Liver (tissue), 9 donors: ENCODE data around the gene IDH3A. TPM values are rescaled to one million over a fixed set of nuclear protein-coding genes. Genes with fewer than 3 reads are reported as not detected.
A peak's percentile ranks its signal among the peaks of the same experiment; 100 is the strongest.

Experiments used
- DNase-seq: peaks from one replicate; pipeline ENCODE4 v3.0.0-alpha.2; 2017; ENCODE audit warnings: low spot score
- H3K27ac ChIP-seq, 2 donors: one replicate each; pipeline ENCODE4 v1.7.0; 2013; ENCODE audit warnings: inconsistent platforms in 2 of 2, low read length in 2 of 2, control low read depth in 1 of 2, low read depth in 1 of 2, mild to moderate bottlenecking in 1 of 2
- H3K27me3 ChIP-seq, 4 donors: one replicate each; pipeline versions ENCODE4 v1.6.1 to v1.7.0; 2013; ENCODE audit warnings: low read length in 3 of 4, inconsistent platforms in 1 of 4, mild to moderate bottlenecking in 1 of 4, moderate library complexity in 1 of 4; ENCODE audit not compliant: control insufficient read depth in 4 of 4, insufficient read depth in 4 of 4
- H3K36me3 ChIP-seq, 4 donors: one replicate each; pipeline versions ENCODE4 v1.6.1 to v1.7.0; 2013; ENCODE audit warnings: low read length in 3 of 4, mild to moderate bottlenecking in 3 of 4, low read depth in 1 of 4, moderate library complexity in 1 of 4; ENCODE audit not compliant: control insufficient read depth in 4 of 4, insufficient read depth in 3 of 4
- H3K4me1 ChIP-seq, 4 donors: one replicate each; pipeline versions ENCODE4 v1.6.1 to v1.7.0; 2013; ENCODE audit warnings: low read length in 3 of 4, mild to moderate bottlenecking in 3 of 4, moderate library complexity in 1 of 4; ENCODE audit not compliant: control insufficient read depth in 4 of 4, insufficient read depth in 4 of 4
- H3K4me3 ChIP-seq, 3 donors: one replicate each; pipeline versions ENCODE4 v1.6.1 to v1.7.0; 2013; ENCODE audit warnings: low read length in 3 of 3, control low read depth in 1 of 3, low read depth in 1 of 3, mild to moderate bottlenecking in 1 of 3
- H3K9ac ChIP-seq, 2 donors: one replicate each; pipeline ENCODE4 v1.7.0; 2013; ENCODE audit warnings: low read length in 2 of 2, mild to moderate bottlenecking in 2 of 2, moderate library complexity in 2 of 2, control low read depth in 1 of 2, low read depth in 1 of 2
- H3K9me3 ChIP-seq, 4 donors: one replicate each; pipeline versions ENCODE4 v1.6.1 to v1.7.0; 2013; ENCODE audit warnings: low read length in 3 of 4; ENCODE audit not compliant: control insufficient read depth in 4 of 4
- EGR1 ChIP-seq, 2 donors: IDR thresholded peaks; 2 replicates each; pipeline ENCODE4 v1.6.1; 2016 to 2018; ENCODE audit warnings: antibody characterized with exemption in 2 of 2, low read depth in 2 of 2
- FOXA1 ChIP-seq: IDR thresholded peaks from 2 replicates; pipeline ENCODE4 v1.6.1; 2016; ENCODE audit warnings: antibody characterized with exemption
- FOXA2 ChIP-seq: IDR thresholded peaks from 2 replicates; pipeline ENCODE4 v1.6.1; 2016; ENCODE audit warnings: antibody characterized with exemption
- GABPA ChIP-seq, 2 donors: IDR thresholded peaks in 1 of 2; conservative IDR thresholded peaks in 1 of 2; 2 replicates each; pipeline ENCODE4 v1.6.1; 2016; ENCODE audit warnings: antibody characterized with exemption in 2 of 2, mild to moderate bottlenecking in 1 of 2, moderate library complexity in 1 of 2
- HNF4A ChIP-seq, 2 donors: conservative IDR thresholded peaks; 2 replicates each; pipeline ENCODE4 v1.6.1; 2016; ENCODE audit warnings: antibody characterized with exemption in 2 of 2, mild to moderate bottlenecking in 2 of 2
- HNF4G ChIP-seq: IDR thresholded peaks from 2 replicates; pipeline ENCODE4 v1.6.1; 2016; ENCODE audit warnings: antibody characterized with exemption
- JUND ChIP-seq, 2 donors: IDR thresholded peaks; 2 replicates each; pipeline ENCODE4 v1.6.1; 2016; ENCODE audit warnings: antibody characterized with exemption in 2 of 2
- RAD21 ChIP-seq, 2 donors: IDR thresholded peaks; 2 replicates each; pipeline ENCODE4 v1.6.1; 2016; ENCODE audit warnings: antibody characterized with exemption in 2 of 2, mild to moderate bottlenecking in 2 of 2
- SP1 ChIP-seq: IDR thresholded peaks from 2 replicates; pipeline ENCODE4 v1.6.1; 2018; ENCODE audit warnings: antibody characterized with exemption, mild to moderate bottlenecking
- TAF1 ChIP-seq: conservative IDR thresholded peaks from 2 replicates; pipeline ENCODE4 v1.6.1; 2016; ENCODE audit warnings: antibody characterized with exemption, mild to moderate bottlenecking
- WGBS: extraction: QIAGEN DNeasy Blood & Tissue Kit; methylation state at CpG from one replicate; pipeline ENCODE4 v1.1.7; 2013; 5-methylcytosine and 5-hydroxymethylcytosine counted together
- polyA plus RNA-seq, 2 donors: library from polyadenylated mRNA; stranded (reverse) in 1 of 2; unstranded in 1 of 2; fragments of 200-250 nt in 1 of 2; fragments of >200 nt in 1 of 2; fragmentation: Nextera tagmentation in 1 of 2; extraction: Ambion mirVana in 1 of 2; gene quantifications; one replicate each; pipeline versions ENCODE4 v1.2.1 to v1.2.3, GENCODE V29; 2013 to 2015
- total RNA-seq, 2 donors: library from RNA; depleted of rRNA; stranded (reverse); fragments of >200 nt; gene quantifications; one replicate each; pipeline ENCODE4 v1.2.3, GENCODE V29; 2014
- TF ChIP-seq, protein P1 (sequence below): IDR thresholded peaks from 2 replicates; pipeline ENCODE4 v1.6.1; 2016; ENCODE audit warnings: antibody characterized with exemption, mild to moderate bottlenecking
- TF ChIP-seq, protein P2 (sequence below): IDR thresholded peaks from 2 replicates; pipeline ENCODE4 v1.6.1; 2016; ENCODE audit warnings: antibody characterized with exemption
- TF ChIP-seq, protein P3 (sequence below): fragments of 150-350 bp; IDR thresholded peaks from 2 replicates; pipeline ENCODE4 v1.5.1; 2017; ENCODE audit warnings: improper control_type of control experiment, low read depth, low read length; ENCODE audit not compliant: missing input control
- donor health status: healthy.
- donor health status: healthy.
- donor health status: healthy.
- donor health status: healthy.
- donor health status: healthy.

Gene IDH3A
- total and polyA plus RNA-seq, 4 donors, result 13.5 to 51.7 (median 24.0) TPM

DNA sequence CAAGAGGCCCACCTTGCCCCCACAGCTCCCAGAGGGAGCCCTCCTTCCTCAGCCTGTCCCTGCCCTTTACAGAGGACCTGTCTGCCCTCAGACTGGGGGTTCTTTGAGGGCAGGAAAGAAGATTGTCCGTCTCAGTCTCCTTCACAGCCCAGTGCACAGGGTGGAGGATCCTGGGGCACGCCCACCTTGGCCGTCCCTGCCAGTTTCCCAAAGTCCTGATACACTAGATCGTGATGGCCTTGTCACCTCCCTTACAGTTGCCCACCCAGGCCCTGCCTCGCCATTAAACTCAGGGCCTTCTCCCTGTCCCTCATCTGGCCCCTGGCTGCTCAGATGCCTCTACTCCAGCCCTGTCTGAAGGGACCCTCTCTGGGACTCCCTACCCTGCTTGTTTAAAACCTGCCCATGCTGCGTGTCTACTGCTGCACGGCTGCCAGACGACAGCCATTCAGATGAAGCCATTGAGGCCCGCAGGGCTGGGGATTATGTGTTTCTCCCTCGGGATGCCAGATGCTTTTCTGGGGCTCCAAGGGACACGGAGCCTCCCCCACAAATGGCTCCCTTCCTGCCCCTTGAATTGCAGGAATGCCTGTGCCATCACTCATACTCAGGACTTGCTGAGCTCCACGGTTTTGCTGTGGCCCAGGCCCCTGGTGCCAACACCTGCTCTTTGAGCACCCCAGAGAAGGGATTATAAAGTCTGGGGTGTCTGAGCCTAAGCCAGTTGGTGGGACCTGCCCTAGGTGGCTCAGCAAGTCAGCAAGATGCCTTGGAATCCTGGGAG lies 57.4 kb downstream of the IDH3A start:
- TF ChIP-seq, protein P1, sequence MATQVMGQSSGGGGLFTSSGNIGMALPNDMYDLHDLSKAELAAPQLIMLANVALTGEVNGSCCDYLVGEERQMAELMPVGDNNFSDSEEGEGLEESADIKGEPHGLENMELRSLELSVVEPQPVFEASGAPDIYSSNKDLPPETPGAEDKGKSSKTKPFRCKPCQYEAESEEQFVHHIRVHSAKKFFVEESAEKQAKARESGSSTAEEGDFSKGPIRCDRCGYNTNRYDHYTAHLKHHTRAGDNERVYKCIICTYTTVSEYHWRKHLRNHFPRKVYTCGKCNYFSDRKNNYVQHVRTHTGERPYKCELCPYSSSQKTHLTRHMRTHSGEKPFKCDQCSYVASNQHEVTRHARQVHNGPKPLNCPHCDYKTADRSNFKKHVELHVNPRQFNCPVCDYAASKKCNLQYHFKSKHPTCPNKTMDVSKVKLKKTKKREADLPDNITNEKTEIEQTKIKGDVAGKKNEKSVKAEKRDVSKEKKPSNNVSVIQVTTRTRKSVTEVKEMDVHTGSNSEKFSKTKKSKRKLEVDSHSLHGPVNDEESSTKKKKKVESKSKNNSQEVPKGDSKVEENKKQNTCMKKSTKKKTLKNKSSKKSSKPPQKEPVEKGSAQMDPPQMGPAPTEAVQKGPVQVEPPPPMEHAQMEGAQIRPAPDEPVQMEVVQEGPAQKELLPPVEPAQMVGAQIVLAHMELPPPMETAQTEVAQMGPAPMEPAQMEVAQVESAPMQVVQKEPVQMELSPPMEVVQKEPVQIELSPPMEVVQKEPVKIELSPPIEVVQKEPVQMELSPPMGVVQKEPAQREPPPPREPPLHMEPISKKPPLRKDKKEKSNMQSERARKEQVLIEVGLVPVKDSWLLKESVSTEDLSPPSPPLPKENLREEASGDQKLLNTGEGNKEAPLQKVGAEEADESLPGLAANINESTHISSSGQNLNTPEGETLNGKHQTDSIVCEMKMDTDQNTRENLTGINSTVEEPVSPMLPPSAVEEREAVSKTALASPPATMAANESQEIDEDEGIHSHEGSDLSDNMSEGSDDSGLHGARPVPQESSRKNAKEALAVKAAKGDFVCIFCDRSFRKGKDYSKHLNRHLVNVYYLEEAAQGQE, result no peak
- H3K36me3 ChIP-seq, result no peaks in the 10 kb centered on the region
- no peaks in the 10 kb centered on the region for H3K27me3 ChIP-seq
- H3K9me3 ChIP-seq, result no peaks in the 10 kb centered on the region
- H3K4me1 ChIP-seq, result peaks cover 0 to 10% (median 4%) of the 10 kb centered on the region in 4 donors
- DNase-seq, result peak; percentile 28
- 90% methylated on average over 12 of the region's 12 CpGs for WGBS
- H3K4me3 ChIP-seq, result no peak overlapping the region
- H3K27ac ChIP-seq, result no peak overlapping the region
- H3K9ac ChIP-seq, result no peak overlapping the region

DNA sequence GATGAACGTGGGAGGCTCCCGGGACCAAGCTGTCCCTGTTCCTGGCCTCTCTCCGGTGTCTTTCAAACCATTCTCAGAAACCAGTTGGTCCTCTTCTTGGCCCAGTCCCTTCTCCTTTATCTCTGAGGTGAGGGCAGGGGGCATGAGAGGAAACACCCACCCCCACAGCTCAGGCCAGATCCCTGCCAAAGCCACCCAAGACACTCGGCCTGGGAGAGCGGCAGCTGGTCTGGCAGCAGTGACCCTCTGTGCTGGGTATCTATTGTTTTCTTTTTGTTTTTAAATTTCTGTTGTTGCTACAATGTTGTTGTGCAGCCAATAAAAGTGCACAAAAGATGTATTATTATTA lies 57.9 kb downstream of the IDH3A start:
- Histone ChIP-seq H3K4me1 (peaks cover 0 to 10% (median 4%) of the 10 kb centered on the region in 4 donors), H3K27me3 (no peaks in the 10 kb centered on the region), H3K4me3 (no peak overlapping the region), H3K36me3 (no peaks in the 10 kb centered on the region), H3K9ac (no peak overlapping the region), H3K27ac (no peak overlapping the region), H3K9me3 (no peaks in the 10 kb centered on the region)
- 90% methylated on average over 5 of the region's 5 CpGs for WGBS
- TF ChIP-seq GABPA (IDR thresholded peaks at IDR 0.05 in 1 of 2, conservative IDR thresholded peaks at IDR 0.05 in 1 of 2) (no peak), FOXA2 (no peak), HNF4G (no peak), FOXA1 (no peak), HNF4A (conservative IDR thresholded peaks at IDR 0.05) (no peak), EGR1 (IDR thresholded peaks at IDR 0.05; ENCODE audit: low read depth in 2 of 2) (no peak), SP1 (no peak), RAD21 (IDR thresholded peaks at IDR 0.05) (no peak), TAF1 (no peak), JUND (IDR thresholded peaks at IDR 0.05) (no peak)
- TF ChIP-seq, protein P1, result no peak
- TF ChIP-seq, protein P2, sequence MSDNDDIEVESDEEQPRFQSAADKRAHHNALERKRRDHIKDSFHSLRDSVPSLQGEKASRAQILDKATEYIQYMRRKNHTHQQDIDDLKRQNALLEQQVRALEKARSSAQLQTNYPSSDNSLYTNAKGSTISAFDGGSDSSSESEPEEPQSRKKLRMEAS, result no peak
- TF ChIP-seq, protein P3, sequence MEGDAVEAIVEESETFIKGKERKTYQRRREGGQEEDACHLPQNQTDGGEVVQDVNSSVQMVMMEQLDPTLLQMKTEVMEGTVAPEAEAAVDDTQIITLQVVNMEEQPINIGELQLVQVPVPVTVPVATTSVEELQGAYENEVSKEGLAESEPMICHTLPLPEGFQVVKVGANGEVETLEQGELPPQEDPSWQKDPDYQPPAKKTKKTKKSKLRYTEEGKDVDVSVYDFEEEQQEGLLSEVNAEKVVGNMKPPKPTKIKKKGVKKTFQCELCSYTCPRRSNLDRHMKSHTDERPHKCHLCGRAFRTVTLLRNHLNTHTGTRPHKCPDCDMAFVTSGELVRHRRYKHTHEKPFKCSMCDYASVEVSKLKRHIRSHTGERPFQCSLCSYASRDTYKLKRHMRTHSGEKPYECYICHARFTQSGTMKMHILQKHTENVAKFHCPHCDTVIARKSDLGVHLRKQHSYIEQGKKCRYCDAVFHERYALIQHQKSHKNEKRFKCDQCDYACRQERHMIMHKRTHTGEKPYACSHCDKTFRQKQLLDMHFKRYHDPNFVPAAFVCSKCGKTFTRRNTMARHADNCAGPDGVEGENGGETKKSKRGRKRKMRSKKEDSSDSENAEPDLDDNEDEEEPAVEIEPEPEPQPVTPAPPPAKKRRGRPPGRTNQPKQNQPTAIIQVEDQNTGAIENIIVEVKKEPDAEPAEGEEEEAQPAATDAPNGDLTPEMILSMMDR, result no peak
- no peak for DNase-seq
